Measurements from ENCODE around the gene DEPDC1B.
"Not testable (repeated sequence)": the region's sequence is repeated elsewhere in the genome, so short reads cannot be mapped to it uniquely, and the experiment has no call there.

DEPDC1B gene

DNA sequence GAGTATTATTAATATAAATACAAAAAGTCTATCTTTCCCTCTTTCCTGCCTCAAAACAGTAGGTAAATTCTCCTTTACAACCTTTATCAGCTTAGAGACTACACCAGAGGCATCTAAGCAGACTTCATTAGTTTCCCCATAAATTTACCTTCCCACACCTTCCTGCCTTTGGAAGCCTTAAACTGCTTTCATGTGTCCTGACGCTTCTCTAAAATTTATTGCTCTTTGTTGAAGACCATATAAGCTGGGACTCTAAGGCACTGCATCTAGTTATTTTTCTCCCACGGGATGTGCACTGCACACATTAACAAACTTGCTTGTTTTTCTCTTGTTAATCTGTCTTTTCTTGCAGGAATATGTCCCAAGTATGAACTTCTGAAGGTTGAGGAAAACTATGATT is 51.8 kb downstream of the DEPDC1B start:
- H3K36me3 Mint-ChIP-seq (ENCODE audit: low read depth), result peaks cover 15% of the 10 kb centered on the region
- no peaks in the 10 kb centered on the region for H3K27me3 Mint-ChIP-seq (ENCODE audit: low read depth)
- peaks cover 3% of the 10 kb centered on the region for H3K4me1 Mint-ChIP-seq (ENCODE audit: low read depth)
- no peak overlapping the region for H3K4me3 Mint-ChIP-seq
- no peak for DNase-seq (ENCODE audit: low spot score)
- no peaks in the 10 kb centered on the region for H3K9me3 Mint-ChIP-seq
- H3K27ac Mint-ChIP-seq, result no peak overlapping the region

DNA sequence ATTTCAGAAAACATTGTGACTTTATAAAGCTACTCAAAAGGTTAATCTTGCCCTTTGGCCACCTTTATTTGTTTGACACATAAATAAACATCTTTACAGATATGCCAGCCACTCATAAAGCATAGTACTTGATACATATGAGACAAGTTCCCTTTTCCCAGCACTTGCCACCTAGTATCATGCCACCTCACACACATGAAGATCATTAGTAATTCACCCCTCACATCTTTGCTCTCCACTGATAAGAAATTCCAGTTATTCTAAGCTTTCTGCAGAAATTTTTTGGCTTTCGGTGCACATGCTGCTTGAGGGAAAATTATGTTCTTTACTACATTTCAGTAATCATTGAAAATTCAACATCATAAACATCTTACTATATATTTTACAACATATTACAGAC is 59.1 kb downstream of the DEPDC1B start:
- Mint-ChIP-seq H3K27me3 (ENCODE audit: low read depth) (no peaks in the 10 kb centered on the region), H3K4me3 (no peak overlapping the region), H3K36me3 (ENCODE audit: low read depth) (peaks cover 63% of the 10 kb centered on the region), H3K27ac (no peak overlapping the region), H3K4me1 (ENCODE audit: low read depth) (peaks cover under 1% of the 10 kb centered on the region), H3K9me3 (peaks cover 12% of the 10 kb centered on the region)
- no peak for DNase-seq (ENCODE audit: low spot score)

- Mint-ChIP-seq H3K36me3 (ENCODE audit: low read depth) (peaks cover 72% of the 10 kb centered on the region), H3K27ac (no peak overlapping the region), H3K27me3 (ENCODE audit: low read depth) (no peaks in the 10 kb centered on the region), H3K4me1 (ENCODE audit: low read depth) (peaks cover 1% of the 10 kb centered on the region), H3K4me3 (no peak overlapping the region), H3K9me3 (peaks cover 20% of the 10 kb centered on the region)
- no peak for DNase-seq (ENCODE audit: low spot score)
These were observed 60.4 kb downstream of the DEPDC1B start for GRCh38 chr5:60639544-60639943.

GRCh38 chr5:60638300-60638699 is 61.7 kb downstream of the DEPDC1B start:
- Mint-ChIP-seq H3K27me3 (ENCODE audit: low read depth) (no peaks in the 10 kb centered on the region), H3K36me3 (ENCODE audit: low read depth) (peaks cover 70% of the 10 kb centered on the region), H3K27ac (no peak overlapping the region), H3K4me1 (ENCODE audit: low read depth) (peaks cover 6% of the 10 kb centered on the region), H3K4me3 (no peak overlapping the region), H3K9me3 (peaks cover 20% of the 10 kb centered on the region)
- DNase-seq (ENCODE audit: low spot score), result no peak

- peaks cover 6% of the 10 kb centered on the region for H3K4me1 Mint-ChIP-seq (ENCODE audit: low read depth)
- H3K27ac Mint-ChIP-seq, result no peak overlapping the region
- no peak for DNase-seq (ENCODE audit: low spot score)
- peaks cover 60% of the 10 kb centered on the region for H3K36me3 Mint-ChIP-seq (ENCODE audit: low read depth)
- no peak overlapping the region for H3K4me3 Mint-ChIP-seq
- no peaks in the 10 kb centered on the region for H3K27me3 Mint-ChIP-seq (ENCODE audit: low read depth)
- H3K9me3 Mint-ChIP-seq, result peaks cover 20% of the 10 kb centered on the region
These were observed 63.3 kb downstream of the DEPDC1B start for GRCh38 chr5:60636644-60637043.

DNA sequence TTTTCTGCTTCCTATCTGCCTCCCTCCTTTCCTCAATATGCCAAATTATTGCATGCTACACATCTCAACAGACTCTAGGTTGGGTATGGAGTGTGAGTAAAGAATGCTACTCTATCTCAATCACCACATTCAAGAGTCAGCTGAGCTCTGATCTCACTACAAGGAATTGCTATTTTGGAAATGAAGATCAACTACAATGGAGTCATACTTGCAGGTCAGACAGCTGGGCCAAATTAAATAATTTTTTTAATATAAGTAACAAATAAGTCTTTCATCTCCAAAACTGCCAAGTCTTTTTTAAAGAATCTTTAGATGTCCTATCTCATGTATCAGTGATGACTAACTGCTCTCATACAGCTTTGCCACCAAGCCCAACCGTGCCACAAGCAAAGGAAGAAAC is 64.0 kb downstream of the DEPDC1B start:
- Mint-ChIP-seq H3K4me3 (no peak overlapping the region), H3K36me3 (ENCODE audit: low read depth) (peaks cover 60% of the 10 kb centered on the region), H3K27ac (no peak overlapping the region), H3K4me1 (ENCODE audit: low read depth) (peaks cover 6% of the 10 kb centered on the region), H3K27me3 (ENCODE audit: low read depth) (no peaks in the 10 kb centered on the region), H3K9me3 (peaks cover 20% of the 10 kb centered on the region)
- DNase-seq (ENCODE audit: low spot score), result no peak

GRCh38 chr5:60634051-60634450 is 65.9 kb downstream of the DEPDC1B start:
- H3K9me3 Mint-ChIP-seq, result peaks cover 20% of the 10 kb centered on the region
- no peaks in the 10 kb centered on the region for H3K27me3 Mint-ChIP-seq (ENCODE audit: low read depth)
- no peak overlapping the region for H3K27ac Mint-ChIP-seq
- DNase-seq (ENCODE audit: low spot score), result no peak
- H3K4me1 Mint-ChIP-seq (ENCODE audit: low read depth), result peaks cover 6% of the 10 kb centered on the region
- H3K4me3 Mint-ChIP-seq, result no peak overlapping the region
- H3K36me3 Mint-ChIP-seq (ENCODE audit: low read depth), result peaks cover 68% of the 10 kb centered on the region

GRCh38 chr5:60633341-60633740 is 66.6 kb downstream of the DEPDC1B start:
- Mint-ChIP-seq H3K27ac (no peak overlapping the region), H3K4me1 (ENCODE audit: low read depth) (peaks cover 6% of the 10 kb centered on the region), H3K9me3 (peaks cover 20% of the 10 kb centered on the region), H3K36me3 (ENCODE audit: low read depth) (peaks cover 66% of the 10 kb centered on the region), H3K4me3 (no peak overlapping the region), H3K27me3 (ENCODE audit: low read depth) (no peaks in the 10 kb centered on the region)
- DNase-seq (ENCODE audit: low spot score), result no peak

DNA sequence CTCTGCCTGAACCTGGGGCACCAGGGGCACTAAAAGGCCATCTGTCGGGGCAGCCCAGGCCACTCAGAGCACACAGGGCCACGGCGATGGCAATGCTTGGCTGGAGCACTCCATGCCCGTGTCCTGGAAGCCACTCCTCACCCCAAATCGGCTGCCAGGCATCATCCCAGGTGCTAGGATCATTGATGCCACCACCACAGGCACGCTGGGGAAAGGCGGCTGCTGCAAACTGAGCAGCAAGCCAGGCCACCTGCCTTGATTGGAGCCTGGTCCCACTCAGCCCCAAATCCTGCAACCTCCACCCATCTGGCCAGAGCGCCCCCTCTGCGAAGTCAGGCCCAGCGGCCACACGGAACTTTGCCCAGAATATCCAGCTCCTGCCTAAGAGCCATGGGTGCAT is 67.8 kb downstream of the DEPDC1B start:
- Mint-ChIP-seq H3K9me3 (peaks cover 12% of the 10 kb centered on the region), H3K27me3 (ENCODE audit: low read depth) (no peaks in the 10 kb centered on the region), H3K4me3 (no peak overlapping the region), H3K27ac (no peak overlapping the region), H3K4me1 (ENCODE audit: low read depth) (peaks cover 6% of the 10 kb centered on the region), H3K36me3 (ENCODE audit: low read depth) (peaks cover 58% of the 10 kb centered on the region)
- DNase-seq (ENCODE audit: low spot score), result no peak

DNA sequence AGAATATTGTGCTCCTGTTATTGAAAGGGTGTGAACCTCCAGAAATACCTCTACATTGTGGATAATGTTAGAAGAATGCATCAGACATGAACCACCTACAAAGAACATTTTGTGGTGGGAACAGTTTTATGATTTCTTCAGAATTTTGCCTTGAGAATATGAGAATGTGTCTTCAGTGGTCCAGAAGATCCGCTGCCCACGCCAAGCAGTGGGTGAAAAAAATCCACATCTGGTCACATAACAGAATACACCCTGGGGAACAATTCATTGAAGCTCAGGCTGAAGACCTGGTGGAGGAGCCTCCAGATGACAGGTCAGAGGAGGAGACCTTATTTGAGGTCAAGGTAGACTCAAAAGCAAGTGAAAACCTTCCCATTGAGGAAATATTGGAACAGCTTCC is 69.1 kb downstream of the DEPDC1B start:
- Mint-ChIP-seq H3K27me3 (ENCODE audit: low read depth) (no peaks in the 10 kb centered on the region), H3K36me3 (ENCODE audit: low read depth) (peaks cover 52% of the 10 kb centered on the region), H3K4me1 (ENCODE audit: low read depth) (peaks cover 5% of the 10 kb centered on the region), H3K4me3 (no peak overlapping the region), H3K27ac (no peak overlapping the region), H3K9me3 (peaks cover 7% of the 10 kb centered on the region)
- no peak for DNase-seq (ENCODE audit: low spot score)

DNA sequence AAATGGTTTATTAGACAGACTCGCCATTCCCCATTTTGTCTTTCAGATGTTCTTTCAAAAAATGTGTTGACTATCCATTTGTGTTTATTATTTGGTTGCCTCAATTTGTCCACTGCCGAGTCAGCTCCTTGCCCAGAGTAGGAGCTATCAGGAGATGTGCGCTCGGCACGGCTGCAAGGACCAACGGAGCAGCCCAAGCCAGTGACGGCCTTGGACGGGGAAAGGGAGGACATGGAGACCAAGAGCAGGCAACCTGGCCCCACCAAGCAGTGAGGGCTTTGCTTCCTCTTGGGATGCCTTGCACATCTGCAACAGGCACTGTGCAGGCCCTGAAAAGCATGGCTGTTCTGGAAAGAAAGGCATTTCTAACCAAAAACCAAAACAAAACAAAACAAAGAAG is 69.8 kb downstream of the DEPDC1B start:
- Mint-ChIP-seq H3K27me3 (ENCODE audit: low read depth) (no peaks in the 10 kb centered on the region), H3K4me1 (ENCODE audit: low read depth) (peaks cover 5% of the 10 kb centered on the region), H3K9me3 (peaks cover 2% of the 10 kb centered on the region), H3K4me3 (no peak overlapping the region), H3K27ac (no peak overlapping the region), H3K36me3 (ENCODE audit: low read depth) (peaks cover 49% of the 10 kb centered on the region)
- DNase-seq (ENCODE audit: low spot score), result no peak

GRCh38 chr5:60624875-60625274 is 75.1 kb downstream of the DEPDC1B start:
- Mint-ChIP-seq H3K36me3 (ENCODE audit: low read depth) (peaks cover 26% of the 10 kb centered on the region), H3K9me3 (peaks cover 15% of the 10 kb centered on the region)
- H3K4me3 Mint-ChIP-seq; H3K27me3 Mint-ChIP-seq (ENCODE audit: low read depth); DNase-seq (ENCODE audit: low spot score); H3K27ac Mint-ChIP-seq; H3K4me1 Mint-ChIP-seq (ENCODE audit: low read depth): not testable (repeated sequence)

- not testable (repeated sequence) for H3K27ac Mint-ChIP-seq; H3K4me3 Mint-ChIP-seq; DNase-seq (ENCODE audit: low spot score); H3K27me3 Mint-ChIP-seq (ENCODE audit: low read depth); H3K4me1 Mint-ChIP-seq (ENCODE audit: low read depth)
- Mint-ChIP-seq H3K36me3 (ENCODE audit: low read depth) (peaks cover 26% of the 10 kb centered on the region), H3K9me3 (peaks cover 15% of the 10 kb centered on the region)
These were observed 79.2 kb downstream of the DEPDC1B start for GRCh38 chr5:60620752-60621151.

DNA sequence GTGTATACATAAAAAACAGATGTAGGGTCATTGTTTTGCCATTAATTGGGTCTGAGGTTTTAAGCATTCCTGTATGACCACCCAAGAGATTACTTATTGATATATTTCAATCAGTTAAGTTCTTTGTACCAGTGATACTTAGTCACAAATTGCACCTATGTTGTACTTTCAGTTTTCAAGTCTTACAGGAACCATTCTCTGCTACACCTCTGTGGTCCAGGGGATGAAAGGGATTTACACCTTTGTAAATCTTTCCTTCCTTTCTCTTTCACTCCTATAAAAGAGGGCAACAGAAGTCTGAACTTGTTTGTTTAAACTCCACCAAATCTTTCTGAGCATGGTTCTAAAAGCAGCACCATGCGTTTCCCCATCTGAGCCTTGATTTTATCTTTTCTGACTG is 86.1 kb downstream of the DEPDC1B start:
- peaks cover 43% of the 10 kb centered on the region for H3K36me3 Mint-ChIP-seq (ENCODE audit: low read depth)
- H3K27ac Mint-ChIP-seq, result peak overlapping the region; percentile 43
- peak overlapping the region; percentile 19 for H3K4me3 Mint-ChIP-seq
- no peaks in the 10 kb centered on the region for H3K9me3 Mint-ChIP-seq
- peaks cover 24% of the 10 kb centered on the region for H3K4me1 Mint-ChIP-seq (ENCODE audit: low read depth)
- no peak for DNase-seq (ENCODE audit: low spot score)
- H3K27me3 Mint-ChIP-seq (ENCODE audit: low read depth), result no peaks in the 10 kb centered on the region

DNA sequence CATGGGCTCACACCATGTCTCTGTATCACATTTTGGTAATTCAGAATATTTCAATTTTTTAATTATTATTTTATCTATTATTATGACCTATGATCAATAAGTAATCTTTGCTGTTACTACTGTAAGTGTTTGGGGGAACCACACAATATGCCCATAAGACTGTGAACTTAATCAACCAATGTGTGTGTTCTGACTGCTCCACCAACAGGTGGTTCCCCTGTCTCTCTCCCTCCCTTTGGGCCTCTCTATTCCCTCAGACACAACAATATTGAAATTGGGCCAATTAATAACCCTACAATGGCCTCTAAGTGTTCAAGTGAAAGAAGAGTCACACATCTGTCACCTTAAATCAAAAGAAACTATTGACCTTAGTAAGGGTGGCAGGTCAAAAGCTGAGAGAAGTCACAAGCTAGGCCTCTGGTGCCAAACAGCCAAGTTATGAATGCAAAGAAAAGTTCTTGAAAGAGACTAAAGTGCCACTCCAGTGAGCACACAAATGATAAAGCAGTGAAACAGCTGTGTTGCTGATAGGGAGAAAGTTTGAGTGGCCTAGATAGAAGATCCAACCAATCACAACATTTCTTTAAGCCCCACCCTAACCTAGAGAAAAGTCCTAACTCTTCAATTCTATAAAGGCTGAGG is 88.7 kb downstream of the DEPDC1B start:
- DNase-seq (ENCODE audit: low spot score), result no peak
- no peak overlapping the region for H3K27ac Mint-ChIP-seq
- H3K9me3 Mint-ChIP-seq, result no peaks in the 10 kb centered on the region
- peaks cover 24% of the 10 kb centered on the region for H3K4me1 Mint-ChIP-seq (ENCODE audit: low read depth)
- H3K27me3 Mint-ChIP-seq (ENCODE audit: low read depth), result no peaks in the 10 kb centered on the region
- peaks cover 30% of the 10 kb centered on the region for H3K36me3 Mint-ChIP-seq (ENCODE audit: low read depth)
- no peak overlapping the region for H3K4me3 Mint-ChIP-seq

Measured in T-helper 2 cell treated with Interferon-gamma antibody and Interleukin-4, amounts not matched to agents 5 μg/mL and 100 μg/mL, for 36 hours (primary cell).